Right atrium auricular region (tissue), 2 donors: ENCODE results near the gene RAPGEF2. TPM values are rescaled to one million over a fixed set of nuclear protein-coding genes. Genes with fewer than 3 reads are reported as not detected.

ENCODE experiments used
- DNase-seq: peaks from one replicate; pipeline ENCODE4 v3.0.0-alpha.2; 2019; ENCODE audit warnings: low spot score
- H3K27ac ChIP-seq, 2 donors: fragments of 200-600 bp; sonication (generic); 1 replicate in 1 of 2; 2 replicates in 1 of 2; pipeline ENCODE4 v1.5.1; 2016 to 2019
- H3K27me3 ChIP-seq, 2 donors: fragments of 200-600 bp; sonication (generic); one replicate each; pipeline versions ENCODE4 v1.5.1 to v1.6.0; 2017 to 2019
- H3K36me3 ChIP-seq: fragments of 200-600 bp; sonication (generic); one replicate; pipeline ENCODE4 v1.5.1; 2016
- H3K4me1 ChIP-seq, 2 donors: fragments of 200-600 bp; sonication (generic); one replicate each; pipeline versions ENCODE4 v1.5.1 to v1.6.0; 2017 to 2019
- H3K4me3 ChIP-seq, 2 donors: fragments of 200-600 bp; sonication (generic); 1 replicate in 1 of 2; 2 replicates in 1 of 2; pipeline ENCODE4 v1.5.1; 2017 to 2019; ENCODE audit warnings: mild to moderate bottlenecking in 1 of 2, moderate library complexity in 1 of 2
- H3K9me3 ChIP-seq, 2 donors: fragments of 200-600 bp; sonication (generic); one replicate each; pipeline ENCODE4 v1.5.1; 2019
- total RNA-seq, 2 donors: library from RNA; depleted of rRNA; stranded (reverse); fragments of >200 nt; gene quantifications; one replicate each; pipeline ENCODE4 v1.1.0, GENCODE V29; 2016
- TF ChIP-seq, protein P1 (sequence below), 2 donors: fragments of 200-600 bp; sonication (generic); IDR thresholded peaks; one replicate each; pipeline ENCODE4 v1.5.1; 2019; ENCODE audit warnings: antibody characterized with exemption in 2 of 2

The RAPGEF2 gene
- total RNA-seq, 2 donors from 2014 or later = 49.8 to 51.5 TPM

DNA sequence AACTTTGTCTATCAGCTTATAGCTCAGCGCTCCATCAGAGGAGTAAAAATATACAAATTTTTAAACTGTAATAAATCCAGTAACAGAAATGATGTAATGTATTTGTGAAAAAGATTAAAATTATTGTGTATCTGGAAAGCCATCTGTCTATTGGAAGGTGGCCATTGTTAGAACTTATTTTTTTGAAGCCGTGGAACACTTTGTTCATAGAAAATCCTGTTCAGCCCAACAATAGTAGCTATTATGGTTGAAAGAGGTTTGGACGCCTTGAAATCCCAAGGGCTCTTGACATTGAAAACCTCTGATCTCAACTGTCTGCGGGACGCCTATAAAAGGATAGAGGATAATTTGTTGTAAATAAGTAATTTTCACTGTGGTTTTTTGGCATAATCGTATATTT, 98.3 kb downstream of the RAPGEF2 start:
- Histone ChIP-seq H3K27me3 (no peaks in the 10 kb centered on the region), H3K27ac (peak overlapping the region; percentile 38 to 41), H3K36me3 (no peaks in the 10 kb centered on the region), H3K9me3 (no peaks in the 10 kb centered on the region), H3K4me3 (no peak overlapping the region), H3K4me1 (peaks cover 0 to 40% of the 10 kb centered on the region in 2 donors)
- DNase-seq = no peak
- TF ChIP-seq, protein P1, sequence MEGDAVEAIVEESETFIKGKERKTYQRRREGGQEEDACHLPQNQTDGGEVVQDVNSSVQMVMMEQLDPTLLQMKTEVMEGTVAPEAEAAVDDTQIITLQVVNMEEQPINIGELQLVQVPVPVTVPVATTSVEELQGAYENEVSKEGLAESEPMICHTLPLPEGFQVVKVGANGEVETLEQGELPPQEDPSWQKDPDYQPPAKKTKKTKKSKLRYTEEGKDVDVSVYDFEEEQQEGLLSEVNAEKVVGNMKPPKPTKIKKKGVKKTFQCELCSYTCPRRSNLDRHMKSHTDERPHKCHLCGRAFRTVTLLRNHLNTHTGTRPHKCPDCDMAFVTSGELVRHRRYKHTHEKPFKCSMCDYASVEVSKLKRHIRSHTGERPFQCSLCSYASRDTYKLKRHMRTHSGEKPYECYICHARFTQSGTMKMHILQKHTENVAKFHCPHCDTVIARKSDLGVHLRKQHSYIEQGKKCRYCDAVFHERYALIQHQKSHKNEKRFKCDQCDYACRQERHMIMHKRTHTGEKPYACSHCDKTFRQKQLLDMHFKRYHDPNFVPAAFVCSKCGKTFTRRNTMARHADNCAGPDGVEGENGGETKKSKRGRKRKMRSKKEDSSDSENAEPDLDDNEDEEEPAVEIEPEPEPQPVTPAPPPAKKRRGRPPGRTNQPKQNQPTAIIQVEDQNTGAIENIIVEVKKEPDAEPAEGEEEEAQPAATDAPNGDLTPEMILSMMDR (IDR thresholded peaks at IDR 0.05) = no peak

DNA sequence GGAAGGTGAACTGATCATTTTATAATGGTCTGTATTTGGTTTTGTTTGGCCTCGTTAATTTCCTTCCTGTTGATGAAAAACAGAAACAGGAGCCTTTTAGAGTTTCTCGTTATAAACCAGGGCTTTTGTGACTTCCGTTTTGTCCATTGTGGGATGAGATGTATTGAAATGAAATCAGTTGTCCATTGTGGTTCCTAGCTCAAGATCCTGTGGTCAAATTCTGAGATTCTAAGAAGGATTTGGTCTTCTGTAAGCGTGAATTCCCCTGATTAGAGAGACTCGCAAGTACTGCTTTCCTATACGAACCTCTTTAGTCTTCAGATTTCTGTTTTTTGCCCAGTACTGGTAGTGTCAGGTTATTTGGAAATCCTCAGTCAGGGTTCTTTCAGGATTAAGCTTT, 101.7 kb downstream of the RAPGEF2 start:
- Histone ChIP-seq H3K27me3 (no peaks in the 10 kb centered on the region), H3K4me3 (no peak overlapping the region), H3K9me3 (no peaks in the 10 kb centered on the region), H3K4me1 (peaks cover 0 to 50% of the 10 kb centered on the region in 2 donors), H3K36me3 (no peaks in the 10 kb centered on the region), H3K27ac (peak overlapping the region; percentile 23 to 31)
- TF ChIP-seq, protein P1 (IDR thresholded peaks at IDR 0.05) = no peak
- no peak for DNase-seq

DNA sequence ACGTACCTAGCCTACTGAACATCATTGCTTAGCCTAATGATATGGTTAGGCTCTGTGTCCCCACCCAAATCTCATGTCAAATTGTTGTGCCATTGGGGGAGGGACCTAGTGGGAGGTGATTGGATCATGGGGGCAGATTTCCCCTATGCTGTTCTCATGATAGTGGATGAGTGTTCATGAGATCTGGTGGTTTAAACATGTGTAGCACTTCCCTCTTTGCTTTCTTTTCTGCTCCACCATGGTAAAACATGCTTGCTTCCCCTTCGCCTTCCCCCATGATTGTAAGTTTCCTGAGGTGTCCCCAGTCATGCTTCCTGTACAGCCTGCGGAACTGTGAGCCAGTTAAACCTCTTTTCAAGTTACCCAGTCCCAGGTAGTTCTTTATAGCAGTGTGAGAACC, 102.6 kb downstream of the RAPGEF2 start:
- peak overlapping the region in 1 of 2 donors; percentile 23 for H3K27ac ChIP-seq
- H3K36me3 ChIP-seq = no peaks in the 10 kb centered on the region
- TF ChIP-seq, protein P1 (IDR thresholded peaks at IDR 0.05) = no peak
- no peaks in the 10 kb centered on the region for H3K27me3 ChIP-seq
- H3K4me1 ChIP-seq = peaks cover 0 to 47% of the 10 kb centered on the region in 2 donors
- no peak overlapping the region for H3K4me3 ChIP-seq
- DNase-seq = no peak
- no peaks in the 10 kb centered on the region for H3K9me3 ChIP-seq

DNA sequence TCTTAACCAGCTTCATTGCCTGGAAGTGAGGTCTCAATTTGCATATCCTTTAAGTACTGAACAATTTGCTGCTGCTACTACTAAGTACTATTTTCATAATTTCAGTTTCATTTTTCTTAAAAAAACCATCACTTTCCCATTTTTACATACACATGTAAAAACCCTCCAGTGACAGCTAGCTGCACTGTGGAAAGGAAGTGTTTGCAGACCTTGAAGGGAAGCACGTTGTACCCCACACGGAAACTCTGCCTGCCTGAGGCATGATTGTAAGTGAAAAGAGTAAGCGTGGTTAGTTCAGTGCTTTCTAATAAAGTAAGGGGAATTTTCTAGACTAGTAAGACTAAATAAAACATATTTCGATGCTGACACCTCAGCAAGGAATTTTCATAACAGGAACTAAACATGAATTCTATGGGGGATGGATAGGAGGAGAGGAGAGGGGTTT, 103.6 kb downstream of the RAPGEF2 start:
- peaks cover 0 to 42% of the 10 kb centered on the region in 2 donors for H3K4me1 ChIP-seq
- H3K9me3 ChIP-seq = no peaks in the 10 kb centered on the region
- H3K4me3 ChIP-seq = no peak overlapping the region
- no peak overlapping the region for H3K27ac ChIP-seq
- H3K36me3 ChIP-seq = no peaks in the 10 kb centered on the region
- TF ChIP-seq, protein P1 (IDR thresholded peaks at IDR 0.05) = no peak
- no peak for DNase-seq
- H3K27me3 ChIP-seq = no peaks in the 10 kb centered on the region

DNA sequence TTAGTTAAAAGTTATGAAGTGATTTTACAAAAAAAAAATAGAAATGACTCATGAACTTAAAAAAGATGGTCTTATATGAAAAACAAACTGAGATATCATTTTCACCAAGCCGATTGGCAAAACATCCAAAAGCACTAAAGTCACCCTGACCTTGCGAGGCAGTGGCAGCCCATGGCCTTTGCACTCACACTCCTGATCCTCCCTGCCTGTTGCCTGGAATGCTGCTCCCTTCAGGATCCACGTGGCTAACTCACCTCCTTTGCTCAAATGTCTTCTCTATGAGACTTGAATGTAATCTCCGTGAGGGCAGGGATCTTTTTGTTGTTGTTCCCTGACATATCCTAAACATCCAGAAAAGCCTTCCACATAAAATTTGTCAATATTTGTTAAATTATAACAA, 106.4 kb downstream of the RAPGEF2 start:
- no peak overlapping the region for H3K4me3 ChIP-seq
- no peak for DNase-seq
- H3K36me3 ChIP-seq = no peaks in the 10 kb centered on the region
- no peak overlapping the region for H3K27ac ChIP-seq
- H3K4me1 ChIP-seq = peaks cover 0 to 44% of the 10 kb centered on the region in 2 donors
- TF ChIP-seq, protein P1 (IDR thresholded peaks at IDR 0.05) = no peak
- no peaks in the 10 kb centered on the region for H3K27me3 ChIP-seq
- H3K9me3 ChIP-seq = no peaks in the 10 kb centered on the region

DNA sequence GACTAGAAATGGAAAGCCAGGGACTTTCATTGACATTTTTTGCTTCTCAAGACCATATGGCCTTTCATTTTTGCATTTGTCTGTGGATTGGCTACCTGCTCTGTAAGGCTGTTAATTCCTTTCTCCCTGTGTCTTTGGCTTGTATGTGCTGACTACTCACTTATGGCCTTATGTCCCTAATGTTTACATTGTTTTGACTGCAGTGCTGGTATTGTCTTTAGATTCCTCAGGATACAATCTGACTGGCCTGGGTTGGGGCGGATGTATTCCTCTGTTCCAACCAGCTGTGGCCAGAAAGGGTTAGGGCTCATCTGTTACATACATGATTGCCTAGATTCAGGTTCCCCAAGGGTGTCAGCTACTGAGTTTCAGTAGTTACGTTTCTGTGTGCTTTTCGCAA, 108.1 kb downstream of the RAPGEF2 start:
- TF ChIP-seq, protein P1 (IDR thresholded peaks at IDR 0.05) = no peak
- peak overlapping the region; percentile 3 to 73 for H3K27ac ChIP-seq
- H3K9me3 ChIP-seq = no peaks in the 10 kb centered on the region
- no peaks in the 10 kb centered on the region for H3K36me3 ChIP-seq
- H3K4me3 ChIP-seq = no peak overlapping the region
- no peaks in the 10 kb centered on the region for H3K27me3 ChIP-seq
- DNase-seq = no peak
- H3K4me1 ChIP-seq = peaks cover 0 to 51% of the 10 kb centered on the region in 2 donors
